Astrocyte of the hippocampus (primary cell): ENCODE data around the gene SETBP1.
A peak's percentile ranks its signal among the peaks of the same experiment; 100 is the strongest.

ENCODE experiments used
- DNase-seq: peaks from one replicate; pipeline ENCODE4 v3.0.0; 2011; ENCODE audit warnings: low read depth, low spot score

Gene SETBP1

DNA sequence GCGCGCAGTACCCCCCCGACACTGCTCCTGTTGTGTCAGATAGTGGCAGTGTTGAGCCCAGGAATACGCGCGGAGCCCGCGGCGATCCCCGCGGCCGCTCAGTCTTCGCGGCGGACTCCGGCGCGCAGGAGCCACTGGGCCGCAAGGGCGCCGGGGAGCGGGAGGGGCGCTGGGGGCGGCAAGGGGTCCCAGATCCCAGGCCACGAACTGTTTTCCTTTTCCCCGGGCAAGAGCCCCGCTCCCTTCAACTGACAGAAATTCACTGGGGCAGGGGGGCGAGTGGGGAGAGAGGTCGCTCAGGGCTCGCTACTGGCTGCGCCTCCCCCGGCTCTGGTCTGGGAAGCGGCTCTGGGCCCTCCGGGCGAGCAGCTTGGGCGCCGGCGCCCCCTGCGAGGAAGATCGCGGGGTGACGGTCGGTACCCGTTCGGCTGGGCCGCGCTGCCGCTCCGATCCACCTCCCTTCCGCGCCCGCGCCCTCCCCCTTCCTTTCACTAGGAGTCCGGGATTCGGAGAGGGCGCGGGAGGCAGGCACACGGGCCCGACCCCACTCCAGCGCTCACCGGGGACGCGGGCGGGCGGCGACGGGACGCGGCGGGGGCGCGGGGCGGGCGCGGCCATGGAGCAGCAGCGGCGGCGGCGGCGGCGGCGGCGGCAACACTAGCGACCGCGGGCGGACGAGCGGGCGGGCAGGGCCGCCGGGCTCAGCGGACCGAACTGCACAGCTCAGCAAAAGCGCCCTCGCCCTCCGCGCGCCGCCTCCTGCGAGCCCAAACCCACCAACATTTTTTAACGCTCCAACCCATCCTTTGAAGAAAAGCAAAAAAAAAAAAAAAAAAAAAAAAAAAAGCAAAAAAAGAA, 1.4 kb upstream of the SETBP1 start:
- DNase-seq = peak; percentile 96

DNA sequence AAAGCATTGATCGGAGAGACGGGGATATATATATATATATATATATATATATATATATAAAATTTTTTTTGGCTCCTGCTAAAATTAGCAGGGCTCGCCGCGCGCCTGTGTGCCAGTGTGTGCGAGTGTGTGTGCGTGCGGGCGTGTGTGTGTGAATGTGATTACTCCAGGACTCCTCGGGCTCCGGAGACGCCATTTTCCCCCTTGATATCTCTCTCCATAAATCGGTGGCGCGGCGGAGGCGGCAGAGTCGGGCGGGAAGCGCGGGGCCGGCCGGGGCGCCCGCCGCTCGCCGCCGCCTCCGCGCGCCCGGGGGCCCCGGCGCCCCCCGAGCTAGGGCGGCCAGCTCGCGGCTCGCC, 795 bp upstream of the SETBP1 start:
- peak; percentile 73 for DNase-seq

DNA sequence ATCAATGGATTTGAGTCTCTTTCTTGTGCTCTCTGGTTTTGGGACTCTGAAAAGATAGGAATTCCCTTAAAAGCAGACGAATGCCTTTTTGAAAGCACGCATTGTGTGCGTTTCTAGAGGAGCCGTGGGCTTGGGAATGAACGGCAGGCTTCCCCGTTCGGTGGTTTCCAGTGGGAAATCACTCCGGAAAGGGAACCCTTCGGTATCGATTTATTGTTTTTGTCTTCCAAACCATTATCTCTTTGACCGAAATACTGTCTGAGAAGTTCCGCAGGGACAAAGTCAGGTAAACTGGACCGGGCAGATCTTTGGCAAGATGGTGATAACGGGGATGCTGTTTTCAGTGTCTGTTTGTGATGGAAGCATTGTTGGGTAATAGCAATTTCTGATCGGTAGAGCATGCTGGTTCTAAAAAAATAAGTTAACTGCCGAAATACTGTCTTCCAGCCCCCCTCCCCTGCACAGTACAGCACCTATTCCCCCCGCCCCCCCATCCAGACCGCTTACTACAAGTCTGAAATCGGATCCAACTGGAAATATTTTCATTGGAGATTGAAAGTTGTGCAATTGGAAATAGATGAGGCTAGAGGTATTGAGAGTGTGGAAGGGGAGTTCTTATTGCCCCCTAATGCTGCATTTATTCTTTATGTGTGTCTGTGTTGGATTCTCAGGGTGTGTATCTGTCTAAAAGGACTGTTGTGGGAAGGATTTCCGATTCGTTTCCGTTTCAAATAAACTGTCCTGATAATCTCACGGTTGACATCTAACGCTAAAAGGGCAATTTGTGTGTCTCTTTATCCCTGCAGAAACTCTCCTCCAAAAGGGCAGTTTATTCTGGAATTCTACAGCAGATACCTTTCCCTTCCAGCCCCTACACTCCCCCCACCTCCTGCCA, 635 bp downstream of the SETBP1 start:
- DNase-seq = peak; percentile 36

DNA sequence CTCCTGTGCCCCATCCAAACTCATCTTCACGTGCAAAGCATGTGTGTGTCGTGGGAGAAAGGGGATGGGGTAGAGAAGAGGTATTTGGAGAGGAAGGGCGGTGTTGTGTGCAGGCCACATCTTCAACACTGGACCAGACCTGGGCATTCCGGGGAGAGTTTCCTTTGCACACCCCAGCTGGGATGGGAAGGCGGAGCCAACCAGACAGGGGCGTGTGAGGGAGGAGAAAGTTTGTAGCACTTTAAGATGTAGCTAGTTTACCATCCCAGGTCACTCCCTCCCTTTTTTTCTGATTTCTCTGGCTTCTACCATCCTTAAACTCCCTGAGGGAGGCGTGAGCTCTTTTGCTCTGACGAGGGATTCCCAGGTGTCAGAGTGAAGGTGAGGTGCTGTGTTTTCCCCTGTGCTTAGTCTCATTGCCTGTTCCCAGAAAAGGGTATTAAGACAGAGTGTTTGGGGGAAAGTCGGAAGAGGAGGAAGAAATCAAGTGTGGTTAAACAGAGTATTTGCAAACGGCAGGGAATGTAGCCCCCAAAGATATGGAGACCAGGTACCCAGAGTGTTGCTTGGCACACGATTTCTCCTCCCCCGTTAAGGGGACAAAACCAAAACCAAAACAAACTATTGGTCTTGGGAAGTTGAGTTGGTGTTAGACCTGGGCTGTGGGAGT, 1.6 kb downstream of the SETBP1 start:
- DNase-seq = peak; percentile 58

DNA sequence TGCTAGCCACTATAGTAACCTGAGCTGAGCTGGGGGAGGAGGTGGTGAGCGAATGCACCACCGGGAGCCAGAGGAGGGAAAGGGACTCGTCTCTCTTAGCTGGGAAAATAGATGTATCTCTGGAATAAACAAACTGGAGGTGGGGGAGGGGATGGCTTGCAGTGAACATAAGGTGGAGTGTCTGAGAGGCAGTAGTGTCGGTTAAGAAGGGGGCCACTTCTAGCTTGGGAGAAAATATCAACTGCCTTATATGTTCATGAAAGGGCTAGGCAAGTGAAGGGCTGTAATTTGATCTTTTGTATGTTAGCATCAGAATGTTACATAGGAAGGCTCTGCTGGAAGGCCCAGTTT, 2.2 kb downstream of the SETBP1 start:
- DNase-seq = peak; percentile 69

DNA sequence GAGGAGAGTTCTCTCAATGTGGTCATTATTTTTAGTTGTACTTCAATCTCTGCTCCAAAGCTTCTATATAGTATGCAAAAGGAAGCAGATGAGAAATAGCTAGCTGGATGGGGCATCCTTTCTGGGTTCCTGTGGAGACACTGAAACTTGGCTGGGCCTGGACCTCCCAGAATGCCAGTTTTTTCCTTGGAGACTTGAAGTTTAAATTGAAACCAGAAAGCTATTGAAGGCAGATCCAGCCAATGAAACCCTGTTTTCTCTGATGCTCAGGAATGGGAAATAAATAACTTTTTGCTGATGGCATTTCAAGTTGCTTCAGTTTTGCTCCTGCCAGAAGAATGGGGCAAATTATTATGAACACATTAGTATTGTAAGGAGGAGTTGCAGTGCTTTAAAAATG, 2.9 kb downstream of the SETBP1 start:
- no peak for DNase-seq

DNA sequence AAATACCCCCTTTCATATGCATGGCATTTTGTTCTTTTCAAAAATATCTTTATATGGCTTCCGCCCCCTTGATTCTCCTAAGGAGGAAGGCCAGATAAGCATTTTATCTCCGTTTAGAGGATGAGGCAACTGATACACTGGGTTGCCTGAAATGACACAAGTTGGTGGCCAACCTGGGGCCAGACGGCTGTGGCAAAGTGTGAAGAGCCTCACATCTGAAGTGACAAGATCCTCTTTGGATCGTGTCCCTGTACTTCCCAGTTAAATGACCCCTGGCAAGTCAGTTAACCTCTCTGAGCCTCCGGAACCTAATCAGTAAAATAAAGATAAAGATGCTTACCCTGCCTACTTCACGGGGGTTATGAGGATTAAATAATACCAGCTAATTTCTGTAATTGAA, 4.6 kb downstream of the SETBP1 start:
- DNase-seq = no peak

DNA sequence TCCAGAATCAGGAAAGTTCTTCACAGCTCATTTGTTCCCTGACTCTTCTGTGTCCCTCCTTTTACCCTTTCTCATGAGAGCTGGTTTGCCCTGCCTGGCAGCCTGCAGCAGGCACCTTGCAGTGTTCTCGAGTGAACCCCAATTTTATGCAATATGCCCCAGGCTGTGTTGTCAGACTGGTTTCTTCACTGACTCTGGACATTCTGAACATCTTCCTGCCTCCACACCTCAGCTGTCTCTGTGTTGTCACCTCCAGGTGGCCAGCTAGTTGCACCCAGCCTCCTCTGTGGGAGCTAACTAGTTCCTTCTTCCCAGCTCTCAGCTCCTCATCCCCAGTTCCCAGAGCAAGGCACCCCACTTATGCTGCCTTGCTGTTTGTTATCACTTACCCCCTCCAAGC, 5.5 kb downstream of the SETBP1 start:
- DNase-seq = no peak

DNA sequence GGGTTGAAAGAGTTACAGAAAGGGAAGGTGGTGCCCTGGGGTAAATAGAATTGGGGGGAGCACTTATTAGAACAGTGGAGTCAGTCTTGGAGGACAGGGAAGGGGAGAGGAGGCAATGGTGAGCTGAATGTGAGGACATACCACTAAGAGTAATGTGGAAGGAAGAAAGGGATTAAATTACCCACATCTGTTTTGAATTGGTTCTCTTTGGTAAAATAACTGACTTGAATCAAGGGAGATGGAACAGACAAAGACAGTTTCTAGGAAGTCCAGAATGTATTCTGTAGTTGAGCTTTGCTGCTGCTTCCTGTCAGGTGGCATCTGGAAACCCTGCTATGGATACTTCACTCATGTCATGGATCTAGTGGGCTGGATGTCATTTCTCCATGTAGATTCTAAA, 6.7 kb downstream of the SETBP1 start:
- DNase-seq = no peak

DNA sequence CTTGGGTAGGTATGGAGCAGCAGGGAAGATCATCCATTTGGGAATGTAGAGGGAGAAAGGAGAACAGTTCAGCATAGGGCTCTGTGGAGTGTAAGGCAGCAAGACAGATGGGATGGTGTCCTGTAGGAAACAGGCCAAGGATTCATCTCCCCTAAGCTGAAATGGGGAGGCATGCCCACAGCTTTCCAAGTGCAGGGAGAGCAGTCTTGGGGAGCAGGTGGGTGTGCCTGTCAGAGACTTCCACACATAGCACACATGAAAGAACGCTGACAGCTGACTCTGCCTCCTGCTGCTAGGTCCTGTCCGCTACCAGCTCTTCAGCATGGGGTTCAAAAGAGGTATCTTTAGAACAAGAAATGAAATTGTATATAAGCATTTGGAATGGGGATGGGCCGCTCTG, 9.0 kb downstream of the SETBP1 start:
- DNase-seq = no peak

DNA sequence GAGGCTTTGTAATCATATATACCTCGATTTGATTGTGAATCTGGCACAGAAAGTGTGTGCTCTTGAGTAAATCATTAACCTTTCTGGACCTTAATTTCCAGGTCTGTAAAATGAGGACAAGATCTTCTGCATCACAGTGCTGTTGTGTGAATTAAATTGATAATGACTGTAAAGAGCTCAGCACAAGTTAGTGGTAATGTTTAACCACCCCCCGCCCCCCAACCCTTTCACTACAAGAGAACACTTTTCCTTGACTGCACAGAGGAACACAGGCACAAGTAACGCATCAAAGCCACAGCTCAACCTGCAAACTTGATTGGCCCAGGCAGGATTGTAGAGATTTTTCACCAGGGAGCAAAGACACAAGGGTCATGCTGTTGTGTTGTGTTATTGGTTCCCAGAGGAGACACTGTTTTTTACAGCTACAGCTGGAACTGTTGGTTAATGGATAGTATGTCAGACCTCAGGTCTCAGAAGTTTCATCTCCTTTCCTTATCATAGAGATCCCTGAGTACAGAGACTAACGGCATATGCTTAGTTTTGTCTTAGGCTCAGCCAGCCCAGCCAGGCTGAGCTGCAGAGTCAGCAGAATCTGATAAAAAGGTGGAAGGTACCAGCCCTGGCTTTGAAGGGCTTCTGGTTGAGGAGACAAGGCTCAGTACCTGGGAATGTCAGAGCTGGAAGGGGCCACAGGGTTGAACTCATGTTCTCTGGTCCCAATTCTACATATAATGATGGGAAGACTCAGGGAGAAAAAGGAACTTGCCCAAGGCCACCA, 10.6 kb downstream of the SETBP1 start:
- no peak for DNase-seq

DNA sequence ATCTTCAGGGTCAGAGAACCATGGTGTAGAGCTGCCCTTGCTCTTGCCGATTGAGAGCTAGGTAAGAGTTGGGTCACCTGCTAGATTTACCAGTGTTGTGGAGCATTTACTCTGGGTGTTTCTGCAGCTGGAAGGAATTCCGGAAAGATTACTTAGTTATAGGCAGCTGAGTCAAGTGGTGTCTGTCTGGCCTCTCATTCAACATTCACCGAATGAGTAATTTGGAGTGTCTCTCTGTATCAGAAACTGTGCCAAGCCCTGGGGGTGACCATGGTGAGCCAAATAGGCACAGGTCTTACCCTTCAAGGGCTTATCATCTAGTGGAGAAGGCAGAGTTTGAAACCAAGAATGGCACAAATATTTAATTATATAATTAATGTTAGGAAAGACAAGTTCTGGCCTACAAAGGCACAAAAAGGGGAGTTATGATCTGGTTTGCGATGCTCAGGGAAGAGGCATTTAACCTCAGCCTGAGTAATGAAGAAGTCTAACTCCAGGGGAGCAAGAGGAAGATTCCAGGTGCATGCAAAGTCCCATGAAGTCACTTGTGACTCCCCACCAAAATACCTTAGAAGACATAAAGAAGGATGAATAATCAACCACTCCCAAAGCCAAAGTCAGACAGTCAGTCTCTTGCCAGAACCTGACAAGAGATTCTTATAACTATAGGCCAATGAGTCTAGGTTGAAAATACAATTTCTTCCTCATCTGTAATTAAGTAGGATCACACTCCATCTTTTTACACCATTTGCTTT, 12.5 kb downstream of the SETBP1 start:
- peak; percentile 30 for DNase-seq

DNA sequence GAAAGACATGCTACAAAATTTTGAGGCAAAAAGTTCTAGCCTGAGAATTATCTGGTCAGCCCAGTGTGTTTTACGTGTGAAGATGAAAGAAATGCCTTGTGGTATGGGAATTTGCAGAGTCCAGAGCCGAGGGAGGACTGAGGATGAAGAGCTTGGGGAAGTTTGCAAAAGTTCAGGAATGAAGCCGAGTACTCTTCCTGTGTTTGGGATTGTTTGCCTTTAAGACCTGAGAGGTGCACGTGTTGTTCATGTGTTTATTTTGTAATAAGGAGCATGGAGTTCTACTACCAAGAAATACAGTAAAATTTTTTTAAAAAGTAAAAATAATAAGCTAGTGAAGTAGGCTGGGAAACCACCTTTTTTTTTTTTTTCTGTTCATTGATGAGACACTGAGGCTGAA, 14.8 kb downstream of the SETBP1 start:
- no peak for DNase-seq

DNA sequence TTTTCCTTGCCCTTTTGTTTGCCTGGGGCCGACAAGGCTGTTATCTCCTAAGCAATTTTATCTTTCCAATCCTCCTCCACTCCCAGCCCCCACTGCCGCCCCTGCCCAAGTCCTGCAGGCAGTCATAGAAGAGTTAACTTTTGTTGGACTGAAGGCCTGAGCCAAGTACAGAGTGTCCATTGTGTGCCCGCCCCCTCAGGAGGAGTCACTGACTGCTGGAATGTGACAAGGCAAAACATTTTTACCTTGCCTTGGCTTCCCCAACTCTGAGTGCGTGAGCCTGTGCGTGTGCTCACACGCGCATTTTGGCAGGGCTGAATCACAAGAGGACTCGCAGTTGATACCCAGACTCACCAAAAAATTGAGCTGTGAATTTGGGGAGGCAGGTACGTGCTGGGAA, 16.2 kb downstream of the SETBP1 start:
- DNase-seq = peak; percentile 39

DNA sequence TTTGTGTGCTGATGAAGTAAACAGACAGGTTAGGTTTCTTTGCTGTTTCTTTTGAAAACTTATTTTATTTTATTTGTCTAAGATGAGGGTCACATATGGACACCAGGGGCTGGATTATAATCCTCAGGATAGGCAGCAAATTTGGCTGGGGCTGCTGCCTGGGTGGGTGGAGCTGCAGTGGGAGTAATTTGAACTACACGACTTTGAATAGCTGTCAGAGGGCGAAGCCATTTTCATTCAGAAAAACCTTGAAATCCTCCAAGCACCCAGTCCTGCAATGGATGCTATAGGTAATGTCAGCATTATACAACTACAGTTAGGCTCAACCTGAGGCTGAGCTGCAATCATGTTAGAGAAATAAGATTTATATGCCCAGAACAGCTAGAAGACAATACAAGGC, 16.6 kb downstream of the SETBP1 start:
- DNase-seq = no peak

DNA sequence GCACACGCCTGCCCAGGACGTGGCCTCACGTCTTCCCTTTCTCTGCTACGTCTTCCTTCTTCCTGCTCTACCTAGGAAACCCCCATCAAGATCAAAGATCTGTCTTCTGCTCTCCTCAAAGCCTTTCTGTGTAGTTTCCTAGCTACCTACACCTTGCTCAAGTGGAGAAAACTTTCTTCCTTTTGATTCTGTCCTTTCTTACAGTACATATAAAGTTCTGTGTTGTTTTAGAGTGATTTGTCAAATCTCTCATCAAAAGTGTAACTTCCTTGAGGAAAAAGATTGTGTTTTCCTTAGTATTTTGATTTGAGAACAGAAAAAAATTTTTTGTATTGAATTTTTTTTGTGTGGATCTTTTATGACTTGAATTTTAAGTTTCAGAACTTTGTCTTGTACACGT, 17.8 kb downstream of the SETBP1 start:
- no peak for DNase-seq

DNA sequence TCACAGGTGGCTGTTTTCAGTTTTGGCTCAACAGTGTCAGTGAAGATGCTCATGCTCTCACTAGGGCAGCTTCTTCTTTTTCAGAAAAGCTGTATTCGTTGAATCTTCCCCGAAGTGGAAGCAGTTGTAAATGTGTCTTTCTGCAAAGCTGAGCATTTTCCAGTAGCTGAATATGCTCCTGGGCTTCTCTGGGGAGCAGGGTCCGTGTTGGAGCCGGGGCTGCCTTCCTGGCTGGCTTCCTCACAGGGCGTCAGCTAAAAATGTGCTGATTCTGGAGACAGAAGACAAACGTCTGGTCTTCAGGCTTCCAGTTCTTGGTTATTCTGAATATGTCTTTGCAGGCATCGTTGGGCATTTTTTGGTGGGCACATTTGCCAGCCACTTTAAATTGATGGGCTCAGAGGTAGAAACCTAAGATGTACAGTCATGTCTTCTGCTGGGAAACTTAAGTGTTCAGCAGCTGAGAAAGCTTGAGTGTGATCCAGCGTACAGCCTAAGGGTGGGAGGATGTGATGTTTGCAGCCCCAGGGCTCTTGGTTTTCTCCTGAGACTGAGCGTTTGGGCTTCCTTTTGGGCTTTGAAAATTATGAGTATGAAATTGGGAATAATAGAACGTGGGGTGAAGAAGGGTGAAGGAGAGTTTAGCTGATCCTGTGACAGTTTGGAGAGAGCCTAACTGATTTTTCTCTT, 19.0 kb downstream of the SETBP1 start:
- DNase-seq = no peak

DNA sequence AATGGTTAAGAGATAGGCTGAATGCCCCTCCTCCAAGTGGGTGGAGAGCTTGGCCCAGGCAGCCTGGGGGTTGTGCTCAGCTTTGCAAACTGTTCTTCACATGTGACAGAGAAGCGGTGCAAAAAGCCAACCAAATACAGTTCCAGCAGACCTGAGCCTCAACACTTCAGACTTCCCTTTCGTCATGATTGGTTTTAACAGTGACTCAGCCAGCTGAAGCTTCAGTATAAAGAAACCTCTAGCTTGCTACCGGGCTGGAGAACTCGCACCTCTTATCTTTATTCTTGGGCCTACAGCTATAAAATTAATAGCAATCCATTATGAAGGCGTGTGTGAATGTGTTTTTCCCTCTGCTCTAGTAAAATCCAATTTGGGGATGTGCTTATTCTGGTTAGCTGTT, 20.0 kb downstream of the SETBP1 start:
- DNase-seq = peak; percentile 34

DNA sequence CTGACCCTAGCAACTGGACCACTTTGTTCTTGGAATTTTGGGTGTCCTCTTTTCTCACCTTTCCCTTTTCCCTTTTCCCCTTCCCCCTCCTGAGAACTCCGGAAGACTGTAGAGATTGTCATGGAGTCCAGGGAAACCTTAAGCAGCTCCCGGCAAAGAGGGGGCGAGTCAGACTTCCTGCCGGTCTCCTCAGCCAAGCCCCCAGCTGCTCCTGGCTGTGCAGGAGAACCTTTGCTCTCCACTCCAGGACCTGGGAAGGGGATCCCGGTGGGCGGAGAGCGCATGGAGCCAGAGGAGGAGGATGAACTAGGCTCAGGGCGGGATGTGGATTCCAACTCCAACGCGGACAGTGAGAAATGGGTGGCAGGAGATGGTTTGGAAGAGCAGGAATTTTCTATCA, 20.5 kb downstream of the SETBP1 start:
- no peak for DNase-seq

DNA sequence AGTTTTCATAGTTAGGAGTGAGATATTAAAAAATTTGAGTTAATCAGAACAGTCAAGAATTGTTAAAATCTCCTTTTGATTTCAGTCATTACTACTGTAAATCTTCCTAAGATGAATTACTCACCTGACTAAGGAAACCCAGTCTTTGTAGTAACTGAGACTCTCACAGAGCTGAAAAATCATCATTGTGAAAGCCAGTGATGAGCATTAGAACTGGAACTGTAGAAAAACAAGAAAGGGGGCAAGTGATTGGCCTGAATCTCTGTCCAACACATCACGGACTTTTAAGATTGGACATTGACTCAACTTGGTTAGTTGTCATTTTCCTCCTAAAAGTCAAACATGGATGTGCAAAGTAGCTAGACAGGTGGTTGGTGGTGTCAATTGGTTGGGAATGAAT, 21.9 kb downstream of the SETBP1 start:
- DNase-seq = no peak
